ENCODE data around the gene BRF1. TPM values are rescaled to one million over a fixed set of nuclear protein-coding genes. Genes with fewer than 3 reads are reported as not detected.
"Not testable (repeated sequence)": the region's sequence is repeated elsewhere in the genome, so short reads cannot be mapped to it uniquely, and the experiment has no call there.

BRF1 gene
- total RNA-seq, 1 experiment from 2014 or later: 41.2 TPM

DNA sequence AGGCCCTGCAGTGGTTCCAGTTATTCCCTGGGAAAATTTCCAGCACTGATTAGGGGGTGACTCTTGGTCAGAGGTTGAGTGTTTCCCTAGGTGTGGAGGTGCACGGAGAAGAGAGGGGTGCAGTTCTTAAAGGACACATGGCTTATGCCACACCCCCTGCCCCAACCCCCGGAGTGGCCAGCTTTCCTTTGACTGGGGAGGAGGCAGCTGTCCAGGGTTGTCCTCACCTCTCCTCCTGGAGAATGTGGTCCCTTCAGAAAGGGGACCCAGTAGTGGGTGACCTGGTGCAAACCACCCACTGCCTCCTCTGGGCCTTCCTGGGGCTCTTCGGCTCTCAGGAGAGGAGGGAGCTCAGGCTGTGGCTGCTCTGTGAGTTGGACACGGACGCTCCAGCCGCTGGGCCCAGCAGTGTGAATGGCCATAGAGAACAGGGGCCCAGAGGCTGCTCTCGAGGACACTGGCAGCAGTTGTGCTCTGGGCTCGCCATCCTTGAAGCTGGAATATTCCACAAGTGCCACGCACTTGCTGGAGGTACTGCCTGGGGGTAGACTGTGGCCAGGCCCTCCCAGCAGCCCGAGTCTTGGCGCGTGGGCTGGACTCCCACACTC is 27.4 kb upstream of the BRF1 start:
- Histone ChIP-seq H3K4me2 (ENCODE audit: low read length) (no peak overlapping the region), H3K9me3 (ENCODE audit: control insufficient read depth in 1 of 2, insufficient read depth in 1 of 2, low read depth in 1 of 2, low read length in 2 of 2) (no peaks in the 10 kb centered on the region), H3K4me1 (ENCODE audit: control insufficient read depth in 1 of 2, insufficient read depth in 2 of 2, low read length in 2 of 2) (peaks cover 17 to 20% of the 10 kb centered on the region in 2 experiments; a peak in 3 of 4 replicates), H3K9me2 (ENCODE audit: insufficient read depth) (no peaks in the 10 kb centered on the region), H3K79me2 (ENCODE audit: insufficient read depth, low read length) (peaks cover 59% of the 10 kb centered on the region), H3K27ac (ENCODE audit: low read depth, low read length) (no peak overlapping the region), H2AFZ (ENCODE audit: low read depth, low read length, poor library complexity, severe bottlenecking) (no peak overlapping the region), H4K20me1 (ENCODE audit: insufficient read depth) (no peaks in the 10 kb centered on the region), H3K4me3 (replicated peaks in 1 of 2; ENCODE audit: low read depth in 1 of 2, low read length in 2 of 2) (no peak overlapping the region), H3K9ac (ENCODE audit: low read length) (no peak overlapping the region), H3K27me3 (ENCODE audit: insufficient read depth, low read length) (no peaks in the 10 kb centered on the region), H3K36me3 (ENCODE audit: control insufficient read depth in 1 of 2, insufficient read depth in 2 of 2, low read length in 2 of 2) (no peaks in the 10 kb centered on the region)
- intact Hi-C loops (cut with micrococcal nuclease): no loop called here
- TF ChIP-seq, protein P1, sequence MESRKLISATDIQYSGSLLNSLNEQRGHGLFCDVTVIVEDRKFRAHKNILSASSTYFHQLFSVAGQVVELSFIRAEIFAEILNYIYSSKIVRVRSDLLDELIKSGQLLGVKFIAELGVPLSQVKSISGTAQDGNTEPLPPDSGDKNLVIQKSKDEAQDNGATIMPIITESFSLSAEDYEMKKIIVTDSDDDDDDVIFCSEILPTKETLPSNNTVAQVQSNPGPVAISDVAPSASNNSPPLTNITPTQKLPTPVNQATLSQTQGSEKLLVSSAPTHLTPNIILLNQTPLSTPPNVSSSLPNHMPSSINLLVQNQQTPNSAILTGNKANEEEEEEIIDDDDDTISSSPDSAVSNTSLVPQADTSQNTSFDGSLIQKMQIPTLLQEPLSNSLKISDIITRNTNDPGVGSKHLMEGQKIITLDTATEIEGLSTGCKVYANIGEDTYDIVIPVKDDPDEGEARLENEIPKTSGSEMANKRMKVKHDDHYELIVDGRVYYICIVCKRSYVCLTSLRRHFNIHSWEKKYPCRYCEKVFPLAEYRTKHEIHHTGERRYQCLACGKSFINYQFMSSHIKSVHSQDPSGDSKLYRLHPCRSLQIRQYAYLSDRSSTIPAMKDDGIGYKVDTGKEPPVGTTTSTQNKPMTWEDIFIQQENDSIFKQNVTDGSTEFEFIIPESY (IDR thresholded peaks at IDR 0.05; ENCODE audit: extremely low read depth, insufficient replicate concordance, low read length): no peak
- no peak for TF ChIP-seq EGR1 (IDR thresholded peaks at IDR 0.05; ENCODE audit: low read depth)
- no peak for TF ChIP-seq POLR2A (IDR thresholded peaks at IDR 0.05; ENCODE audit: borderline replicate concordance, extremely low read depth, insufficient read depth, insufficient read length)
- no peak for TF ChIP-seq ELF1 (IDR thresholded peaks at IDR 0.05; ENCODE audit: borderline replicate concordance, low read depth)
- TF ChIP-seq, protein P2, sequence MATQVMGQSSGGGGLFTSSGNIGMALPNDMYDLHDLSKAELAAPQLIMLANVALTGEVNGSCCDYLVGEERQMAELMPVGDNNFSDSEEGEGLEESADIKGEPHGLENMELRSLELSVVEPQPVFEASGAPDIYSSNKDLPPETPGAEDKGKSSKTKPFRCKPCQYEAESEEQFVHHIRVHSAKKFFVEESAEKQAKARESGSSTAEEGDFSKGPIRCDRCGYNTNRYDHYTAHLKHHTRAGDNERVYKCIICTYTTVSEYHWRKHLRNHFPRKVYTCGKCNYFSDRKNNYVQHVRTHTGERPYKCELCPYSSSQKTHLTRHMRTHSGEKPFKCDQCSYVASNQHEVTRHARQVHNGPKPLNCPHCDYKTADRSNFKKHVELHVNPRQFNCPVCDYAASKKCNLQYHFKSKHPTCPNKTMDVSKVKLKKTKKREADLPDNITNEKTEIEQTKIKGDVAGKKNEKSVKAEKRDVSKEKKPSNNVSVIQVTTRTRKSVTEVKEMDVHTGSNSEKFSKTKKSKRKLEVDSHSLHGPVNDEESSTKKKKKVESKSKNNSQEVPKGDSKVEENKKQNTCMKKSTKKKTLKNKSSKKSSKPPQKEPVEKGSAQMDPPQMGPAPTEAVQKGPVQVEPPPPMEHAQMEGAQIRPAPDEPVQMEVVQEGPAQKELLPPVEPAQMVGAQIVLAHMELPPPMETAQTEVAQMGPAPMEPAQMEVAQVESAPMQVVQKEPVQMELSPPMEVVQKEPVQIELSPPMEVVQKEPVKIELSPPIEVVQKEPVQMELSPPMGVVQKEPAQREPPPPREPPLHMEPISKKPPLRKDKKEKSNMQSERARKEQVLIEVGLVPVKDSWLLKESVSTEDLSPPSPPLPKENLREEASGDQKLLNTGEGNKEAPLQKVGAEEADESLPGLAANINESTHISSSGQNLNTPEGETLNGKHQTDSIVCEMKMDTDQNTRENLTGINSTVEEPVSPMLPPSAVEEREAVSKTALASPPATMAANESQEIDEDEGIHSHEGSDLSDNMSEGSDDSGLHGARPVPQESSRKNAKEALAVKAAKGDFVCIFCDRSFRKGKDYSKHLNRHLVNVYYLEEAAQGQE (IDR thresholded peaks at IDR 0.05; ENCODE audit: low read depth): no peak
- no peak for TF ChIP-seq CEBPB (IDR thresholded peaks at IDR 0.05; ENCODE audit: low read depth)
- TF ChIP-seq YY1 (IDR thresholded peaks at IDR 0.05; ENCODE audit: extremely low read depth, insufficient replicate concordance, low read depth, low read length): no peak
- no peak for TF ChIP-seq SIN3A (IDR thresholded peaks at IDR 0.05; ENCODE audit: low read depth)
- TF ChIP-seq FOSL1 (IDR thresholded peaks at IDR 0.05; ENCODE audit: low read depth): no peak
- TF ChIP-seq CBX3 (IDR thresholded peaks at IDR 0.05; ENCODE audit: low read depth): no peak
- TF ChIP-seq POLR2AphosphoS5 (IDR thresholded peaks at IDR 0.05; ENCODE audit: low read depth, low read length): no peak
- TF ChIP-seq, protein P3, sequence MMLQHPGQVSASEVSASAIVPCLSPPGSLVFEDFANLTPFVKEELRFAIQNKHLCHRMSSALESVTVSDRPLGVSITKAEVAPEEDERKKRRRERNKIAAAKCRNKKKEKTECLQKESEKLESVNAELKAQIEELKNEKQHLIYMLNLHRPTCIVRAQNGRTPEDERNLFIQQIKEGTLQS (IDR thresholded peaks at IDR 0.05): no peak
- ATAC-seq (no peak), DNase-seq (ENCODE audit: low read depth, low spot score) (no peak)
- ChIA-PET CTCF (no interaction called here), POLR2A (no interaction called here), RAD21 (ENCODE audit: low non-redundant PET in 1 of 2, low total read pairs in 2 of 2, uncharacterized antibody in 2 of 2, unreplicated experiment in 2 of 2) (no interaction called here)
- no TSS peak for BruUV-seq (replicated peaks)

DNA sequence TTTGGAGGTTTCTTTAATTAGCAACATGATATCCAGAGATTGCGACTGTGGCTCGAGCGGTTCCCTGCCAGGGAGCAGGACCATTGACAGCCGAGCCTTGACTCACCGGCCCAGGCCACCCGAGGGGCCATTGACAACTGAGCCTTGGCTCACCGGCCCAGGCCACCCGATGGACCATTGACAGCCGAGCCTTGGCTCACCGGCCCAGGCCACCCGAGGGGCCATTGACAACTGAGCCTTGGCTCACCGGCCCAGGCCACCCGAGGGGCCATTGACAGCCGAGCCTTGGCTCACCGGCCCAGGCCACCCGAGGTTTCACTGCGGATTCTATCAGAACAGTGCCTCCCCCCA is 26.9 kb upstream of the BRF1 start:
- Histone ChIP-seq H3K4me1 (ENCODE audit: control insufficient read depth in 1 of 2, insufficient read depth in 2 of 2, low read length in 2 of 2) (peaks cover 17 to 20% of the 10 kb centered on the region in 2 experiments; a peak in 3 of 4 replicates), H3K79me2 (ENCODE audit: insufficient read depth, low read length) (peaks cover 59% of the 10 kb centered on the region)
- CTCF ChIA-PET; H3K27me3 ChIP-seq (ENCODE audit: insufficient read depth, low read length); H4K20me1 ChIP-seq (ENCODE audit: insufficient read depth); BruUV-seq (replicated peaks); H3K4me3 ChIP-seq (replicated peaks in 1 of 2; ENCODE audit: low read depth in 1 of 2, low read length in 2 of 2); H3K9ac ChIP-seq (ENCODE audit: low read length); H3K9me3 ChIP-seq (ENCODE audit: control insufficient read depth in 1 of 2, insufficient read depth in 1 of 2, low read depth in 1 of 2, low read length in 2 of 2); H3K27ac ChIP-seq (ENCODE audit: low read depth, low read length); ATAC-seq; RAD21 ChIA-PET (ENCODE audit: low non-redundant PET in 1 of 2, low total read pairs in 2 of 2, uncharacterized antibody in 2 of 2, unreplicated experiment in 2 of 2); H3K36me3 ChIP-seq (ENCODE audit: control insufficient read depth in 1 of 2, insufficient read depth in 2 of 2, low read length in 2 of 2); H3K4me2 ChIP-seq (ENCODE audit: low read length); DNase-seq (ENCODE audit: low read depth, low spot score); H3K9me2 ChIP-seq (ENCODE audit: insufficient read depth); POLR2A ChIA-PET; H2AFZ ChIP-seq (ENCODE audit: low read depth, low read length, poor library complexity, severe bottlenecking); intact Hi-C loops (cut with micrococcal nuclease): not testable (repeated sequence)

Measured in HCT116 (cell line).